Measurements from ENCODE around the gene GBP1.
"Not testable (repeated sequence)": the region's sequence is repeated elsewhere in the genome, so short reads cannot be mapped to it uniquely, and the experiment has no call there.

The GBP1 gene

DNA sequence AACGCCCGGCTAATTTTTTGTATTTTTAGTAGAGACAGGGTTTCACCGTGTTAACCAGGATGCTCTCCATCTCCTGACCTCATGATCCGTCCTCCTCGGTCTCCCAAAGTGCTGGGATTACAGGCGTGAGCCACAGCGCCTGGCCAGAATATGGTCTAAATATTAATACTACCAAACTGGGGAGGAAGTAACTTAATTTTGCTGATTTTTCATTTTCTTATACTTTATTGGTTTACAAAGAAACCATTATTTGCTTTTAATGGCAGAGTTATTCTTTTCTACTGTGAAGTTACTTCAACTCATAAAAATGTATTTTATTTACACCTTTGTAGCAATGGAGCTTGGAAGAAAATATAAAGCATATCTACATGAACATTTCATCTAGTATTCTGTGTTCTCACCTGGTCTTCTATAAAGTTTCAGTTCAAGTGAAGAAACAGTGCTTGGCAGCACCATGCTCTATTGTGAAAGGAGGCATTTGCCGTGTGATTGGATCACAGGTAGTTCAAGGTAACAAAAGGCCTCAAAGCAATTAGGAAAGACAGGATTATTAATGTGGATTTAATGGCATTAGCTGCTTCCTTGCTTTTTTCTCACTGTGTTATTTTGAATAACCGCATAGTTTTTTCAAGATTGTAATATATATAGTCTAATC lies 13.6 kb downstream of the GBP1 start:
- no peak for DNase-seq

DNA sequence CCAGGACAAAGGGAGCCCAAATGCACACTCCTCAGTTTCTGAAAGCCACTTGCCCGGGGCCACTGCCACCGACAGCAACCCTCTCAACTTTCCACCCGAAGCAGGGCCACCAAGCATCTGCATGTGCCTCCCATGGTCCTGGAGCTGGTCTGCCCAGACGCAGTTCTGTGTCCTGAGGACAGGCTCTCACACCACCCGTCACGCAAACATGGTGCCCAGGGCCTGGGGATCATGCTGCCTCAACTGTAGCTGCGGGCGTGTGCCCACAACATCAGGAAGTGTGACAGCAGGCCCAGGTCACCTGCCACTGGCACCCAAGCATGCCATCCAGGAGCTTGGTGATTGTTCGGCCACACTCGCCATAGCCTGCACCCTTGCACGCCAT lies 14.4 kb downstream of the GBP1 start:
- no peak for DNase-seq

DNA sequence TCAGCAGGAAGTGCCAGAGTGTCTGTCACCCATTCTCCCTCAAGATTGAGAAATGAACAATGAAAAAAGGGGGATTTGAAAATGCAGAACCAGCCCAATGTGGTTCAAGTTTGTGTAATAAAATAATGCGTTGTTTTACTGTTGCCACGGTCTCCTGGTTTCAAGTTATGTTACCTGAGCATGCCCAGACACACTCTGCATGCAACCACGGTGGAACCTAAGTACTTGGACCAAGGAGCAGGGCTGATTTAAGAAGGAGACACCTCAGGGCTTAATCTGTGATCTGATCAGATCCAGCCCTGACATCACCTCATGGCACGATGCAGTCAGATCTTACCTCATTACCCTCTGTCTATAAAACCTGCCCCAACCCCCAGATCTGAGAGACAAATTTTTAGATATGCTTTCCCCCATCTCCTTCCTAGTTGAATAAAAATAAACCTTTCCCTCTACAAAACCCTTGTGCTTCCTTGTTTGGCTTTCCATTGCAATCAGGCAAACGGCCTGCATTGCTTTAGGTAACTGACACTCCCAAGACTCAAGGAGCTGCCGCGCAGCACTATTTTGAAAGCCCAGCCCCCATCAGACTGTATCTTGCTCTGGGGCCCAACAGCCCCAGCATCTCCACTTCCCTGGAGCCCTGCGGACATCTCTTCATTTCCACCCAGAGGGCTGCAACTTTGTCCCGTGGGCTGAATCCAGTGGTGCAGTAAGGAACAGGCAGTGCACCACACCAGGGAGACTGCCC lies 14.9 kb downstream of the GBP1 start:
- DNase-seq, result not testable (repeated sequence)

DNA sequence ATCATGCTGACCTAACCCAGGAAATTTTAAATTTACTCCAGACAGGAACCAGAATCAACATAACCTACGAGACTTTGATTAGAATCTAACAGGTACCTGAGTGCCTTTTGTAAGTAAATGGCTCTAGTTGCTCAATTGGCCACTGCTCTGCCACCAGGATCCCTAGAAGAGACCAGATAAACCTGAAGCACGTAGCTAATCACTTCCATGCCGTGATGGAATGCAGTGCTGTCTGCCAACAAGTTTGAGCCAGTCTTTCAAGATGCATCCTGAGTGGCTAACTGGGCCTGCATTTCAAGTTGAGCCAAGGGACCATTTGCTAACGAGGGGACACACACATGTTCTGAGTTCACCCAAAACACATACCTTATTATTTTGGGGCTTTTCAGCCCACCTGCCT lies 15.8 kb downstream of the GBP1 start:
- DNase-seq, result not testable (repeated sequence)

DNA sequence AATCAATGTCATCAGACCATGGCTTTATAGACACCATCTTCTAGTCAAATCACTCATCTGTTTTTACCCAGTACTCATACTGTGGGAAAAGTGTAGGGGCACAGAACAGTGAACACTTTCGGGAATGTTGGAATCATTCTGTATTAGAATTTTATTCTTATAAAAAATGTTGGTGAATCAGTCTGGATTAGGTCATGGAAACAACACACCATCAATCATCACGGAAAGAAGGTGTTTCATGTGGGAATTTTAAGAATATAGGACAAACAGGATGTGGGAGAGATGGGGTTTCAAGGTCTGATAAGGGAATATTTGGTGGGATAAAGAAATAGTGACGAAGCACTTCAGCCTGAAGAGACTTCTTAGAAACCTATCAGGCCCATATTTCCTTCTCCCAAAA lies 17.3 kb downstream of the GBP1 start:
- no peak for DNase-seq

DNA sequence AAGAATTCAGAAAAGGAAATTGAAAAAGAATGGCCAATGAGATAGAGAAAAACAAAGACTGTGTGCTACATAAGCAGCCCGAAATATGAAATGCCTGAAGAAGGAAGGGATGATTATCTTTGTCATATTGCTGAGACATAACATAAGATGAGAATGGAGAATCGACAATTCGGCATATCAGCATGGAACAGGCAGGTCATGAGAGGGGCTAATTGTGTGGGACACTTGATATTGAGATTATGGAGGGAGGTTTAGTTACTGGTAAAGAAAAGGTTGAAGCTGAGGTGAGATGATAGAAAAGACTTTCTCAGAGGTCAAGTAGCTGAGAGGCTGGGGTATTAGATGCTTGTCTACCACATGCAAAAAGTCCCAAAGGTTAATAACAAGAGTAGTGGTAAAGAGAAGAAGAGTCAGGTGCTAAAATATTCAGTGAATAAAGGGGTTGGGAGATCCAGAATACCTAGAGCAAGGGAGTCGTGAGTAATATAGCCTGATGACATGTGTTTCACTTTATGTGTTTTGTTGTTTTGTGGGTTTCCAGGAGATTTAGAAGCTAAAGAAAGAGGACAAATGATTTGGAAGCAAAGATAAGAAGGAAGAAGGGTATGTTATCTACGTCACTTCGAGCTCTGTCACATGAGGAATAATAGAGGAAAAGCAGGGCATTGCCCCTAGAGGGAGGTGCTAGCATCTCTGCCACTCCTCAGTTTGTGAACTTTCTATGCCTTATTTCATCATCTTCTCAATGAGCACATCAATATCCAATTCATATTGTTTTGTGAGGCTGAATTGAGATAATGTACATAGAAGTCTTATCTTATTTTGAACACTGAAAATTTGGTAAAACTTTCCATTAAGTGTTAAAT lies 18.5 kb downstream of the GBP1 start:
- not testable (repeated sequence) for DNase-seq

DNA sequence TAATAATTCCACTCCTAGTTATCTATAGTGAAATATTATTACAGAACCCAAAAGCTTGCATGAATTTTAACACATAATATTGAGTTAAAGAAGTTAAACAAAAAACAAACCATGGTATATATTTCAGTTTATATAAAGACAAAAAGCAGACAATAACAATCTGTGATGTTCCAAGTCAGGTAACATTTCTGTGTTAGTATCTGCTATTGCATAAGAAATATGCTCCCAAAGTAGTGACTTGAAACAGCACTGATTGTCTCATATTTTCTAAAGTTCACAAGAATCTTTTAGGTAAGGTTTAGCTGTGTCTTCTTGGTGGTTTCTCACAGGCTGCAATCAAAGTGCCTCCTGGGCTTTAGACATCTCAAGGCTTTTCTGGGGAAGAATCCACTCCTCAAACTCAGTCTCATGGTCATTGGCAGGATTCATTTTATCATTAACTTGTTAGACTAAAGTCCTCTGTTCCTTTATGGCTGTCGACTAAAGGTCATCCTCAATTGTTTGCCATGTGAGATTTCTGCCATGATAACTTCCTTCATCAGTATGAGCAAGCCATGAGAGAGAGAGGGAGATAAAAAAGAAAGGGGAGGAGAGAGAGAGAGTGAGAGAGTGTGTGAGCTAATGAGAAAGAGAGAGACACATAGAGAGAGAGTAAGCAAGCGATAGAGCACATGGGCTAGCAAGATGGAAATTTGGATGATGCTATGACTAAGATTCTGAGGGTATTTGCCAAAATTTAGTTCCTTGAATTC lies 19.9 kb downstream of the GBP1 start:
- no peak for DNase-seq

DNA sequence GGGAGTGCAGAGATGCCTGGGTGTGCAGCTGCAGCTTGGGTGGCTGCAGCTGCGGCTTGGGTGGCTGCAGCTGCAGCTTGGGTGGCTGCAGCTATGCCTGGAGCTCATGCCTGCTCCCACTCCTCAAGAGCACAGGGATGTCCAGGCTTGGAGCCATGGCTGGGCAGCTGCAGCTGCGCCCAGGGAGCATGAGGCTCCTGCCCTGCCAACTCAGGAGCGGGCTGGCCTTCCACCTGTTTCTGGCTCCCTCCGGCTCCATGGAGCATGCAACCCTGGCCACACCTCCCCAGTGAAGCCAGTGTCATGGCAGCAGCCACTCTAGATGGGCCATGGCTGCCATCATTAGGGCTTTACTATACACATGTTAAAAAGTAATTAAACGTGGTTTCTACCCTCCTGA lies 21.1 kb downstream of the GBP1 start:
- DNase-seq, result no peak

DNA sequence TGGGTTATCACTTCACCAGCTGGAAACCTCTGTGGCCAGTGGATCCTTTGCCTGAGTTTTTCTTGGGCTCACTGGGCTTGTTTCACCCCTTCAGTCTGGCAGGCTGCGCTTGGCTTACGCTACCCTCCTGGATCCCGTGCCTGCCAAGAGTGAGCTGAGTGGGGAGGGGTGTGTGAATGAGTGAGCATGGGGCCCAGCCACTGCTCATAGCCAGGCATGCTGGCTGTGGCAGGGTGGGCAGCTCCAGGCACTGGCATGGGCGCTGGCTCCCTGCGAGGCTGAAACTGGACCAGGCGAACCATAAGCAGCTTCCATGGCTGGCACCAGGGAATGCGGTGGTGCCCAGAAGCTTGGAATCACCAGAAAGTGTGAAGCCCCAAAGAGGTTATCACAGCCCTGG lies 22.5 kb downstream of the GBP1 start:
- DNase-seq, result no peak

DNA sequence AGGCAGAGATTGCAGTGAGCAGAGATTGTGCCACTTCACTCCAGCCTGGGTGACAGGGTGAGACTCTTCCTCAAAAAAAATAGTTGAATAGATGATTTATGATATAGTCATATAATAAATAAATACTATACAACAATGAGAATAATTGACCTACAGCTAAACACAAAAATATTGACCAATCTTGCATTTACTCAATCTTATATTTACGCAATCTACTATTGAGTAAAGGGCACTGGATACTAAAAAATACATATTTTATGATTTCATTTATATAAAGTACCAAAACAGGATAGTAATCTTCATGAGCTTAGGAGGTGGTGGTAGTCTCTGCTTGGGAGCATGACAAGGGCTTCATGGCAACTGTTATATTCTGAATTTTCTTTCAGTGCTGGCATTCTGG lies 23.3 kb downstream of the GBP1 start:
- no peak for DNase-seq

DNA sequence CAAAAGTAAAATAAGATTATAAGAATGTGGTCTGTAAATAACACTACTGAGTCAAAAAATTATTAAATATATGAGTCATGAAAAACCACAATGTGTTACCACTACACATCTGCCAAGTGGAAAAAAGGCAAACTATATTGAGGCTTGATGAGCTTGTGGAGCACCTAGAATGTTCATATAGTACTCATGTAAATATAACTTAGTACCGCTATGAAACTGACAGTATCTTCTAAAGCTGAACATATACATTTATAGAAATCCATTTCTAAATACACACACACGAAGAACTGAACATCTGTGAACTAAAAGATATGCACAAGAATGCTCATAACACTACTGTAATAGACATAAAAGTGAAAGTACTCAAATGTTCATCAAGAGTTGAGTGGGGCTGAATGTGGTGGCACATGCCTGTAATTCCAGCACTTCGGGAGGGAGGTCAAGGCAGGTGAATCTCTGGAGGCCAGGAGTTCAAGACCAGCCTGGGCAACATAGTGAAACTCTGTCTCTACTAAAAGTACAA lies 23.8 kb downstream of the GBP1 start:
- DNase-seq, result no peak

DNA sequence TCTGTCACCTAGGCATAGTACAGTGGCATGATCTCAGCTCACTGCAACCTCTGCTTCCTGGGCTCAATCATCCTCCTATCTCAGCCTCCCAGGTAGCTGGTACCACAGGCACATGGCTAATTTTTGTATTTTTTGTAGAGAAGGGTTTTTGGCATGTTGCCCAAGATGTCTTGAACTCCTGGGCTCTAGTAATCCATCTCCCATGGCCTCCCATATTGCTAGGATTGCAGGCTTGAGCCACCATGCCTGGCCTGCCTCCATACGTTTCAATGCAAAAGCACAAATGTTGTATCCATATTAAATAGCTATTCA lies 24.7 kb downstream of the GBP1 start:
- no peak for DNase-seq

DNA sequence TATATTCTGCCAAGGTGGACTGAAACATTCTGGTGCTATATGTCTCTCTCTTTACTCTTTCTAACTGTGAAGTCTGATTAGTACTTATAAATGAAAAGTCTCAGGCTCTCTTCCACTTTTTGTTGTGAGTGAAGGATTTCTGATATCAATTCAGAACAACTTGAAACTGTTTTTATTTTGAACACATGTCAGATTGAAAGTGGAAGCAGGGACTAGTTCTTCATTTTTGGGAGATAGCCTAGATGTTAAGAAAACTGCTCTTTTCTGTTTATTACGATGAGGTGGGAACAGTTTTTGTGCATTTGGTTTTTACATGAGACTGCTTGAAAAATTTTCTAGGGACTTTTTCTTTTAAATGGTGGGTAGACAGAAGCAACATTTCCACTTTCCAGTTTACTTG lies 27.8 kb downstream of the GBP1 start:
- DNase-seq, result no peak

DNA sequence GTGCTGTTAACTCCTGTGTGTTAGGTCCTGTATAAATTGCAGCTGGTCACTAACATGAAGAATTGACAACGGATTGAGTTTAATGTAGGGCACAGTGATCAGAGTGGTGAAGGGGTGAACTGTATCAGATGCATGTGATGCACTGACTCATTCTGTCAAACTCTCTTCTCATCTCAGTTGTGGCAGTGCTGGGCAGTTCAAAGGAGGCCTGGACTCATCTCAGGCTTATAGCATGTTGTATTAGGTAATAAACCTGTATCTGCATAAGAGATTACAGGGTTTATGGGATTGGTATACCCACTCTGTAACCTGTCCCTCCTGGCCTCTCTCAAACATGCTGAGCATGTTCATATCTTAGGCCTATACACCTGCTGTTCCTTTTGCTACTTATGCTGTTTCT lies 29.9 kb downstream of the GBP1 start:
- DNase-seq, result no peak

DNA sequence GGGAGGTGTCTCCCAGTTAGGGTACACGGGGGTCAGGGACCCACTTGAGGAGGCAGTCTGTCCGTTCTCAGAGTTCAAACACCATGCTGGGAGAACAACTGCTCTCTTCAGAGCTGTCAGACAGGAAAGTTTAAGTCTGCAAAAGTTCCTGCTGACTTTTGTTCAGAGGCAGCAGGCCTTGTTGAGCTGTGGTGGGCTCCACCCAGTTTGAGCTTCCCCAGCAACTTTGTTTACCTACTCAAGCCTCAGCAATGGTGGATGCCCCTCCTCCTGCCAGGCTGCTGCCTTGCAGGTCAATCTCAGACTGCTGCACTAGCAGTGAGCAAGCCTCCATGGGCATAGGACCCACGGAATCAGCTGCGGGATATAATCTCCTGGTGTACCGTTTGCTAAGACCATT lies 31.0 kb downstream of the GBP1 start:
- DNase-seq, result not testable (repeated sequence)

DNA sequence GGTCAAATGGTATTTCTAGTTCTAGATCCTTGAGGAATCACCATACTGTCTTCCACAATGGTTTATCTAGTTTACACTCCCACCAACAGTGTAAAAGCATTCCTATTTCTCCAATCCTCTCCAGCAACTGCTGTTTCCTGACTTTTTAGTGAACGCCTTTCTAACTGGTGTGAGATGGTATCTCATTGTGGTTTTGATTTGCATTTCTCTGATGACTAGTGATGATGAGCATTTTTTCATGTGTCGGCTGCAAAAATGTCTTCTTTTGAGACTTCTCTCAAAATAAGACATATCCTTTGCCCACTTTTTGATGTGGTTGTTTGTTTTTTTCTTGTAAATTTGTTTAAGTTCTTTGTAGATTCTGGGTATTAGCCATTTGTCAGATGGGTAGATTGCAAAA lies 36.0 kb downstream of the GBP1 start:
- not testable (repeated sequence) for DNase-seq

DNA sequence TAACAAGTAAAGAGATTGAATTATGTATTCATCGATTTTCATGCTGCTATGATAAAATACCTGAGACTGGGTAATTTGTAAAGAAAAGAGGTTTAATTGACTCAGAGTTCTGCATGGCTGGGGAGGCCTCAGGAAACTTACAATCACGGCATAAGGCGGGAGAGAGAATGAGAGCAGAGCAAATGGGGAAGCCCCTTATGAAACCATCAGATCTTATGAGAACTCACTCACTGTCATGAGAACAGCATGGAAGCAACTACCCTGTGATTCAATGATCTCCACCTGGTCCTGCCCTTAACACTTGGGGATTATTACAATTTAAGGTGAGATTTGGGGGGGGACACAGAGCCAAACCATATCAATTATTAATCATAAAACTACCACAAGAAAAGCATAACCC lies 39.1 kb downstream of the GBP1 start:
- DNase-seq, result no peak

DNA sequence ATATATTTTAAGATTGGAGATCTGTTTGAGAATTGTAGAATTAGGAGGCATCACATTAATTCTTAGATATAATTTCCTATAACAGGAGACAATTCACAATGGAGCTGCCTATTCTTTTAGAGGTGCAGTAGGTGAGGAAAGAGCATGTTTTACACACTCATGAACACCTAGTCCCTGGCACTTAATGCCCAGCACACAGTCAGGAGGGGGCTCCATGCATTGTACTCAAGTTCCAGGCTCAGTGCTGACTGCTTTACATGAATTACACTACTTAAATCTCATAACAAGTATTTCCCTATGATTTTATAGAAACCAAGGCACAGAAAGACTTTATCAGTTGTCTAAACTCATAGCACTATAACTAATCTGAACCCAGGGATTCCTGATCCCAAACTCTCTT lies 42.0 kb downstream of the GBP1 start:
- no peak for DNase-seq

DNA sequence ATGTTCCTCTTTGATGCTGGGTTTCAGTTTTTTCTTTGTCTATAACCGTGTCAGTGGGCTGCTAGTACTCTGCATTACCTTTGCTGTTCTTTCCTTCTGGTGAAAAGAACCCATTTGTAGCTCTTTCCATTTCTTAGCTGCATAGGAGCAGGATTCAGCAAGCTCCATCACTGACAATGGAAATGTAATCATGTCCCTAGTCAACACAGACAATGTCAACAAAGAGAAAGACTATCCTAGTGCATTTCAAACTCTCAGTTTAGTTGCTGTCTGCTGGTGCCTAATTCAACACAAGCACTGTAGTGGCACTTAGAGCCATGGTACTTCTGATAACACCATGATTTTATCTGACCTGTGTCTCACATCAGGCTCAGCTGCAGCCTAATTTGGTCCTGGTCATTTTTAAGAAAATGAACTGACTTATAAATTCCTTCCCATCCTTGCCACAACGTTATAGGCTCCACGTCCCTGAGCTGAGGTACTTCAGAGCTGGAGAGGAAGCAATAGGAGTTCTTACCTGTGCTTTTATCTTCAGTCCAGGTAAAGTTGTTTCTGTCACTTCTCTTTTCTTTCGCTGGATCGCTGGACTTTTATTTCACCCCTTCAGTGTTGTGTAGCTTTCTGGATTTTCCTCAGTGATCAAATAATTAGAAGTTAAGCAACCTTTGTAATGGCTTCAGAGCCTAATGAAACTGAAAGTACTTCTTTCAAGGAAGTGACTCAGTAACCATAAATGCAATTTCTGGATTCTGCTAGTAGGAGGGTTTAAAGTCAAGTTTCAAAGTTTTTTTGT lies 42.6 kb downstream of the GBP1 start, which contains the start of gene GBP3:
Gene GBP3 (minus strand): TSS at position 700 of the 793 bp plus-strand sequence. CDS start 2,145 bp downstream, outside the sequence.
- no peak for DNase-seq

DNA sequence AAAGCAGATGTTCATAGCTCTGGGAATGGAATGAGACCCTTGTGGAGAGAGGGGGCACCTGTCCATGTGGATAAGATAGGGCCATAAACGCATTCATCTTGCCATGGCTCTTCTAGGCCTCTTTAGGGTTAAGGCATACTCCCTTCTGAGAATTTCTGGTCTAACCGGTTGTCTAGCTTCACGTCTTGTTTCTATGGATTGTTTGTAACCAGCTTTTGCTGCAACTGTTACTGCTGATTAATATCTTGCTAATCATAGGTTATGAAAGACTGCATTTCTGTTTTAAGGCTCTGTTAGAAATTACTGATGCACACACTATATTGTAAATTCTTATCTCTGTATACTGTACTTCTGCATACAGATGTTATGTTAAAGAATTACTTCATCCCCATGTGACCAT lies 46.7 kb downstream of the GBP1 start:
- DNase-seq, result not testable (repeated sequence)

DNA sequence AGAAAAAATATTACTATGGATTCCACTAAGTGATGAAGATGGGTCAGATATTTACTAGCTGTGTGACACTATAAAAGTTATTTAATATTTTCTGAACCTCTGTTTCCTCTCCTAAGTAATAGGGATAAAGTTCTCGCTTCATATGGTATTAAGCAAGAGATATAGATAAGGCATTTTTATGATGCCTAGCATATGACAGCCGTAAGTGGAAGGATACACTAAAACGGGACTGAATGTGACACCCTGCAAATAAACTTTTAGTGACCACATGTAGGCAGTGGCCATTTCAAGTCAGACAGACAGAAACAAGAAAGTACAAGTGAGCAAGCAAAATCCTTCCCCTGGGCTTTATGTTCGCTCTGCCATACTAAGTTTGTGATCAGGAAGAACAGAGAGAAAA lies 56.5 kb downstream of the GBP1 start:
- no peak for DNase-seq

Data from activated T-cell treated with anti-CD3 and anti-CD28 coated beads for 4 hours (primary cell).